K562 (cell line): ENCODE data around the gene SULT1C4. TPM values are rescaled to one million over a fixed set of nuclear protein-coding genes. Genes with fewer than 3 reads are reported as not detected.

Experiments used
- CBFB ChIP-seq: sonication (generic); formaldehyde crosslinking; IDR thresholded peaks from 2 replicates; pipeline ENCODE4 v1.4.0; 2020; ENCODE audit warnings: mild to moderate bottlenecking, missing genetic modification reagents
- CBX3 ChIP-seq, 2 experiments: IDR thresholded peaks; 1 replicate in 1 of 2; 2 replicates in 1 of 2; pipeline ENCODE4 v1.6.1; 2012; ENCODE audit warnings: inconsistent platforms in 2 of 2, low read length in 2 of 2, borderline replicate concordance in 1 of 2, control low read depth in 1 of 2
- CBX5 ChIP-seq: IDR thresholded peaks from 2 replicates; pipeline ENCODE4 v1.6.1; 2014; ENCODE audit warnings: low read depth, borderline replicate concordance
- CC2D1A ChIP-seq: fragments of 450-650 bp; IDR thresholded peaks from 2 replicates; pipeline ENCODE4 v1.6.1; 2017; ENCODE audit warnings: mild to moderate bottlenecking
- ELF2 ChIP-seq: fragments of 250-450 bp; sonication (Bioruptor Pico); IDR thresholded peaks from 2 replicates; pipeline ENCODE4 v1.5.0; 2021; ENCODE audit warnings: mild to moderate bottlenecking
- NFIX ChIP-seq: fragments of 250-450 bp; sonication (Bioruptor Pico); IDR thresholded peaks from 2 replicates; pipeline ENCODE4 v1.4.0; 2020; ENCODE audit warnings: low read depth, mild to moderate bottlenecking, moderate library complexity
- PTBP1 ChIP-seq: fragments of 200-400 bp; formaldehyde crosslinking; IDR thresholded peaks from 2 replicates; pipeline ENCODE4 v1.6.1; 2017; ENCODE audit warnings: low read depth, low read length
- REST ChIP-seq, 2 experiments: fragments of 450-650 bp; formaldehyde crosslinking in 1 of 2; IDR thresholded peaks; 2 replicates each; pipeline versions ENCODE4 v1.4.0 to v1.6.1; 2014 to 2020; ENCODE audit warnings: mild to moderate bottlenecking in 2 of 2, borderline replicate concordance in 1 of 2, low read depth in 1 of 2
- ZBTB33 ChIP-seq: sonication (generic); formaldehyde crosslinking; IDR thresholded peaks from 2 replicates; pipeline ENCODE4 v1.8.1; 2023; ENCODE audit warnings: mild to moderate bottlenecking, missing genetic modification reagents
- ZNF24 ChIP-seq: fragments of 450-650 bp; IDR thresholded peaks from 2 replicates; pipeline ENCODE4 v1.6.1; 2016
- ZNF263 ChIP-seq: sonication (generic); formaldehyde crosslinking; IDR thresholded peaks from 2 replicates; pipeline ENCODE4 v1.8.0; 2022; ENCODE audit warnings: mild to moderate bottlenecking, missing genetic modification reagents, borderline replicate concordance
- ZNF316 ChIP-seq: fragments of 450-650 bp; IDR thresholded peaks from 2 replicates; pipeline ENCODE4 v1.6.1; 2016
- ZNF518B ChIP-seq: fragments of 250-450 bp; sonication (Bioruptor Pico); IDR thresholded peaks from 2 replicates; pipeline ENCODE4 v1.5.0; 2021; ENCODE audit warnings: mild to moderate bottlenecking, moderate library complexity
- ZNF57 ChIP-seq: fragments of 450-650 bp; formaldehyde crosslinking; IDR thresholded peaks from 2 replicates; pipeline ENCODE4 v1.4.0; 2020; ENCODE audit warnings: mild to moderate bottlenecking, moderate library complexity
- ZNF589 ChIP-seq: fragments of 200-800 bp; sonication (Bioruptor generic); IDR thresholded peaks from 2 replicates; pipeline ENCODE4 v1.6.1; 2016; ENCODE audit warnings: low read depth, missing genetic modification characterization, missing compliant biosample characterization
- polyA plus RNA-seq, 8 experiments: library from polyadenylated mRNA; depleted of rRNA in 4 of 8; stranded (reverse) in 5 of 8; unstranded in 3 of 8; fragments of >200 nt; fragmentation: Nextera tagmentation in 2 of 8; fragmentation: Illumina TruSeq in 1 of 8; extraction: Ambion mirVana in 2 of 8; extraction: Trizol in 1 of 8; gene quantifications; 2 replicates each; pipeline versions ENCODE4 v1.2.1 to v1.2.3, GENCODE V29; 2011 to 2014; ENCODE audit warnings: inconsistent platforms in 1 of 8, missing spikeins in 1 of 8
- total RNA-seq, 7 experiments: library from RNA; depleted of rRNA in 6 of 7; stranded (reverse); fragments of >200 nt in 6 of 7; fragmentation: Illumina TruSeq in 2 of 7; extraction: Trizol in 2 of 7; gene quantifications; 2 replicates each; pipeline versions ENCODE4 v1.2.1 to v1.2.3, GENCODE V29; 2011 to 2021; ENCODE audit warnings: low replicate concordance in 1 of 7

SULT1C4 gene
- total and polyA plus RNA-seq, 9 of the 15 experiments (the other 6 are each of a cell fraction or from before 2014, with no cell fraction given) = 0.04 to 0.14 (median 0.09) TPM; not detected in 5

- TF ChIP-seq ZNF518B (CRISPR knock-in tag) (no peak), ELF2 (CRISPR knock-in tag) (no peak), CBX5 (0 out of 2 replicates have a peak, but pooled peaks have one; percentile 24), CBFB (no peak), CBX3 (IDR thresholded peaks at IDR 0.05; ENCODE audit: borderline replicate concordance in 1 of 2, low read length in 2 of 2) (peak in 1 of 2 experiments; percentile 85; a peak in 1 of 3 replicates), NFIX (CRISPR knock-in tag) (no peak), ZNF589 (CRISPR knock-in tag) (no peak), PTBP1 (no peak), ZBTB33 (CRISPR knock-in tag) (no peak), ZNF316 (no peak), CC2D1A (no peak), ZNF57 (no peak), ZNF24 (no peak), ZNF263 (no peak), REST (IDR thresholded peaks at IDR 0.05; ENCODE audit: borderline replicate concordance) (peak; percentile 27; the same call in 1 of the 2 replicates), REST (CRISPR knock-in tag; IDR thresholded peaks at IDR 0.05; ENCODE audit: low read depth) (no peak)
Observed at GRCh38 chr2:108364676-108365297, 13.0 kb upstream of the SULT1C4 start (continued).
